ENCODE results near the gene AXIN1. TPM values are rescaled to one million over a fixed set of nuclear protein-coding genes. Genes with fewer than 3 reads are reported as not detected.
A peak's percentile ranks its signal among the peaks of the same experiment; 100 is the strongest.

AXIN1 gene
- total and polyA plus RNA-seq, 9 of the 15 experiments (the other 6 are each of a cell fraction or from before 2014, with no cell fraction given), result 0.42 to 58.0 (median 25.9) TPM

DNA sequence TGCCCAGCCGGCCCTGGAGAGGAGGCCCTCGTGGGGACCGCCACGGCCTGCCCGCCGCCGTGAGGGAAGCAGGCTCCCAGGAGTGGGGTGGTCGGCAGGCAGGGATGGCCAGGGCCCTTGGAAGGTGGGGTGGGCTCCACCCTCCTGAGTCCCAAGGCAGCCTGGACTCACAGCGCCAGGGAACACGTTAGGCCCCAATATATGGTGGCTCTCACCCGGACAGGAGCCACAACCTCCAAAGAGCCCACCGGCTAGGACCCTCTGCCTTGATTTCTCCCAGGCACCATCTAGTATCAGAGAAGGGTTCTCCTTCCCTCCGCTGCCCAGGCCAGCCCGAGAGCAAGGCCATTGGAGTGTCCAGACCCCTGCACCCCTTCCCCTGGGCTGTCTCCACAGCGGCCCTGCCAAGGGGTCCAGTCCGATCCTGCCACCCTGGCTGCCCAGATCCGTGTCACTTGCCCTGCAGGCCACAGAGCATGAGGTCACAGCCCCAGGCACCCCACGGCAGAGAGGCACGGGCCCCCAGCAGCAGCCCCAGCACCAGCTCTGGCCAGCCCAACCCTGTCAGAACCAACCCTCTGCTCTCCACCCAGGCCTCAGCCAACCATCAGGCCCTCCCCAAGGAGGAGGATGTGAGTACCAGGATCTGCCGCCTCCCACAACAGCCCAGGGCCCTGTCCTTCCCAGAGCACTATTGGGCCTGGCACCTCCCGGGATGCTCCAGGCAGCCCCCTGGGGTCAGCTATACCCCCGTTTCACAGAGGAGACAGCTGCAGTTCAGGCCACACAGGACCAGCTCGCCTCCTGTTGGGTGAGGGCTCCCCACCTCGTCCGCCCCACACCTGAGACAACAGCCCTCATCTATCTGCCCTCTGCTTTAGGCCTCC, 1.1 kb upstream of the AXIN1 start (continued):
- no peak for TF ChIP-seq FOS (IDR thresholded peaks at IDR 0.05; ENCODE audit: extremely low read depth, insufficient read length)
- TF ChIP-seq, protein P1, sequence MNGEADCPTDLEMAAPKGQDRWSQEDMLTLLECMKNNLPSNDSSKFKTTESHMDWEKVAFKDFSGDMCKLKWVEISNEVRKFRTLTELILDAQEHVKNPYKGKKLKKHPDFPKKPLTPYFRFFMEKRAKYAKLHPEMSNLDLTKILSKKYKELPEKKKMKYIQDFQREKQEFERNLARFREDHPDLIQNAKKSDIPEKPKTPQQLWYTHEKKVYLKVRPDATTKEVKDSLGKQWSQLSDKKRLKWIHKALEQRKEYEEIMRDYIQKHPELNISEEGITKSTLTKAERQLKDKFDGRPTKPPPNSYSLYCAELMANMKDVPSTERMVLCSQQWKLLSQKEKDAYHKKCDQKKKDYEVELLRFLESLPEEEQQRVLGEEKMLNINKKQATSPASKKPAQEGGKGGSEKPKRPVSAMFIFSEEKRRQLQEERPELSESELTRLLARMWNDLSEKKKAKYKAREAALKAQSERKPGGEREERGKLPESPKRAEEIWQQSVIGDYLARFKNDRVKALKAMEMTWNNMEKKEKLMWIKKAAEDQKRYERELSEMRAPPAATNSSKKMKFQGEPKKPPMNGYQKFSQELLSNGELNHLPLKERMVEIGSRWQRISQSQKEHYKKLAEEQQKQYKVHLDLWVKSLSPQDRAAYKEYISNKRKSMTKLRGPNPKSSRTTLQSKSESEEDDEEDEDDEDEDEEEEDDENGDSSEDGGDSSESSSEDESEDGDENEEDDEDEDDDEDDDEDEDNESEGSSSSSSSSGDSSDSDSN (IDR thresholded peaks at IDR 0.05; ENCODE audit: borderline replicate concordance in 1 of 2, low read depth in 2 of 2, low read length in 2 of 2), result no peak
- 0 out of 2 replicates have a peak, but pooled peaks have one; percentile 13 for TF ChIP-seq POLR2A (conservative IDR thresholded peaks at IDR 0.05)
- no peak for TF ChIP-seq STAG1 (CRISPR knock-in tag; IDR thresholded peaks at IDR 0.05; ENCODE audit: borderline replicate concordance)
- TF ChIP-seq MTA3 (IDR thresholded peaks at IDR 0.05; ENCODE audit: borderline replicate concordance), result 0 out of 2 replicates have a peak, but pooled peaks have one; percentile 7
- TF ChIP-seq POLR2B (IDR thresholded peaks at IDR 0.05; ENCODE audit: low read depth, partially characterized antibody), result no peak
- no peak for TF ChIP-seq PTRF (tag; IDR thresholded peaks at IDR 0.05)
- no peak for TF ChIP-seq EZH2 (IDR thresholded peaks at IDR 0.05; ENCODE audit: borderline replicate concordance, low read depth, low read length)
- no peak for TF ChIP-seq ZKSCAN3 (CRISPR knock-in tag; IDR thresholded peaks at IDR 0.05)
- TF ChIP-seq, protein P2, sequence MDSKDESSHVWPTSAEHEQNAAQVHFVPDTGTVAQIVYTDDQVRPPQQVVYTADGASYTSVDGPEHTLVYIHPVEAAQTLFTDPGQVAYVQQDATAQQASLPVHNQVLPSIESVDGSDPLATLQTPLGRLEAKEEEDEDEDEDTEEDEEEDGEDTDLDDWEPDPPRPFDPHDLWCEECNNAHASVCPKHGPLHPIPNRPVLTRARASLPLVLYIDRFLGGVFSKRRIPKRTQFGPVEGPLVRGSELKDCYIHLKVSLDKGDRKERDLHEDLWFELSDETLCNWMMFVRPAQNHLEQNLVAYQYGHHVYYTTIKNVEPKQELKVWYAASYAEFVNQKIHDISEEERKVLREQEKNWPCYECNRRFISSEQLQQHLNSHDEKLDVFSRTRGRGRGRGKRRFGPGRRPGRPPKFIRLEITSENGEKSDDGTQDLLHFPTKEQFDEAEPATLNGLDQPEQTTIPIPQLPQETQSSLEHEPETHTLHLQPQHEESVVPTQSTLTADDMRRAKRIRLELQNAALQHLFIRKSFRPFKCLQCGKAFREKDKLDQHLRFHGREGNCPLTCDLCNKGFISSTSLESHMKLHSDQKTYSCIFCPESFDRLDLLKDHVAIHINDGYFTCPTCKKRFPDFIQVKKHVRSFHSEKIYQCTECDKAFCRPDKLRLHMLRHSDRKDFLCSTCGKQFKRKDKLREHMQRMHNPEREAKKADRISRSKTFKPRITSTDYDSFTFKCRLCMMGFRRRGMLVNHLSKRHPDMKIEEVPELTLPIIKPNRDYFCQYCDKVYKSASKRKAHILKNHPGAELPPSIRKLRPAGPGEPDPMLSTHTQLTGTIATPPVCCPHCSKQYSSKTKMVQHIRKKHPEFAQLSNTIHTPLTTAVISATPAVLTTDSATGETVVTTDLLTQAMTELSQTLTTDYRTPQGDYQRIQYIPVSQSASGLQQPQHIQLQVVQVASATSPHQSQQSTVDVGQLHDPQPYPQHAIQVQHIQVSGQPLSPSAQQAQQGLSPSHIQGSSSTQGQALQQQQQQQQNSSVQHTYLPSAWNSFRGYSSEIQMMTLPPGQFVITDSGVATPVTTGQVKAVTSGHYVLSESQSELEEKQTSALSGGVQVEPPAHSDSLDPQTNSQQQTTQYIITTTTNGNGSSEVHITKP (IDR thresholded peaks at IDR 0.05; ENCODE audit: partially characterized antibody), result no peak
- TF ChIP-seq ZNF584 (CRISPR knock-in tag; IDR thresholded peaks at IDR 0.05; ENCODE audit: low read depth), result no peak
- TF ChIP-seq, protein P3, sequence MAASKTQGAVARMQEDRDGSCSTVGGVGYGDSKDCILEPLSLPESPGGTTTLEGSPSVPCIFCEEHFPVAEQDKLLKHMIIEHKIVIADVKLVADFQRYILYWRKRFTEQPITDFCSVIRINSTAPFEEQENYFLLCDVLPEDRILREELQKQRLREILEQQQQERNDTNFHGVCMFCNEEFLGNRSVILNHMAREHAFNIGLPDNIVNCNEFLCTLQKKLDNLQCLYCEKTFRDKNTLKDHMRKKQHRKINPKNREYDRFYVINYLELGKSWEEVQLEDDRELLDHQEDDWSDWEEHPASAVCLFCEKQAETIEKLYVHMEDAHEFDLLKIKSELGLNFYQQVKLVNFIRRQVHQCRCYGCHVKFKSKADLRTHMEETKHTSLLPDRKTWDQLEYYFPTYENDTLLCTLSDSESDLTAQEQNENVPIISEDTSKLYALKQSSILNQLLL (CRISPR knock-in tag; IDR thresholded peaks at IDR 0.05; ENCODE audit: borderline replicate concordance), result no peak
- TF ChIP-seq ESRRA (IDR thresholded peaks at IDR 0.05; ENCODE audit: borderline replicate concordance, low read depth), result no peak
- no peak for TF ChIP-seq PCBP2 (IDR thresholded peaks at IDR 0.05; ENCODE audit: low read depth, low read length, poor library complexity, severe bottlenecking)
- 0 out of 2 replicates have a peak, but pooled peaks have one; percentile 4 for TF ChIP-seq ATF7 (IDR thresholded peaks at IDR 0.05)
- TF ChIP-seq, protein P4, sequence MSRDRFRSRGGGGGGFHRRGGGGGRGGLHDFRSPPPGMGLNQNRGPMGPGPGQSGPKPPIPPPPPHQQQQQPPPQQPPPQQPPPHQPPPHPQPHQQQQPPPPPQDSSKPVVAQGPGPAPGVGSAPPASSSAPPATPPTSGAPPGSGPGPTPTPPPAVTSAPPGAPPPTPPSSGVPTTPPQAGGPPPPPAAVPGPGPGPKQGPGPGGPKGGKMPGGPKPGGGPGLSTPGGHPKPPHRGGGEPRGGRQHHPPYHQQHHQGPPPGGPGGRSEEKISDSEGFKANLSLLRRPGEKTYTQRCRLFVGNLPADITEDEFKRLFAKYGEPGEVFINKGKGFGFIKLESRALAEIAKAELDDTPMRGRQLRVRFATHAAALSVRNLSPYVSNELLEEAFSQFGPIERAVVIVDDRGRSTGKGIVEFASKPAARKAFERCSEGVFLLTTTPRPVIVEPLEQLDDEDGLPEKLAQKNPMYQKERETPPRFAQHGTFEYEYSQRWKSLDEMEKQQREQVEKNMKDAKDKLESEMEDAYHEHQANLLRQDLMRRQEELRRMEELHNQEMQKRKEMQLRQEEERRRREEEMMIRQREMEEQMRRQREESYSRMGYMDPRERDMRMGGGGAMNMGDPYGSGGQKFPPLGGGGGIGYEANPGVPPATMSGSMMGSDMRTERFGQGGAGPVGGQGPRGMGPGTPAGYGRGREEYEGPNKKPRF (IDR thresholded peaks at IDR 0.05; ENCODE audit: low read depth, low read length), result no peak
- TF ChIP-seq SRSF9 (IDR thresholded peaks at IDR 0.05; ENCODE audit: borderline replicate concordance, low read depth, low read length), result no peak
- no peak for TF ChIP-seq ERF (CRISPR knock-in tag; IDR thresholded peaks at IDR 0.05)

All from K562 (cell line).